ENCODE measurements around the gene TYROBP.
"Not testable (repeated sequence)": the region's sequence is repeated elsewhere in the genome, so short reads cannot be mapped to it uniquely, and the experiment has no call there.

TYROBP gene

DNA sequence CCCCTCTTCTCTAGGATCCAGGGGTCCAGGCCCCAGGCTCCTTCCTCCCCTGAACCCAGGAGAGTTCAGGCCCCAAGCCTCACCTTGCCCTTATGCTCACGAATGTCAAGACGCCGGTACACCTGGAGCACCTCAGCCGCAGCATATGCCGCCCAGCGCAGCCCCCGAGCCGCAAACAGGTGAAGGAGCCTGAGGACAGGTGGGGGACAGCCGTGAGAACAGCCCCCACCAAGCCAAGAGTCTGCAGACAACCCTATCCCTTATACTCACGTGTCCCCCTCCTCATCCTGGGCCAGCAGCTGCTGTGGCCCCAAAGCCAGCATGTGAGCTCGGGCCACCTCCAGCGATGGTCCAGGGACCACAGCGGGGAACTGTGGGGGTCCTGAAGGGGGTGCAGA lies 11.5 kb downstream of the TYROBP start:
- Histone ChIP-seq H3K9ac (ENCODE audit: low read length) (no peak overlapping the region), H3K4me1 (ENCODE audit: control insufficient read depth, insufficient read depth, low read length) (peaks cover 17% of the 10 kb centered on the region), H3K9me3 (ENCODE audit: control insufficient read depth, low read length) (no peaks in the 10 kb centered on the region), H3K27me3 (replicated peaks; ENCODE audit: control insufficient read depth, insufficient read depth, low read length) (no peaks in the 10 kb centered on the region), H3K4me3 (ENCODE audit: low read length) (no peak overlapping the region), H3K36me3 (ENCODE audit: control insufficient read depth, insufficient read depth, low read length, severe bottlenecking) (peaks cover 40% of the 10 kb centered on the region)
- no peak for DNase-seq (ENCODE audit: low read depth)

DNA sequence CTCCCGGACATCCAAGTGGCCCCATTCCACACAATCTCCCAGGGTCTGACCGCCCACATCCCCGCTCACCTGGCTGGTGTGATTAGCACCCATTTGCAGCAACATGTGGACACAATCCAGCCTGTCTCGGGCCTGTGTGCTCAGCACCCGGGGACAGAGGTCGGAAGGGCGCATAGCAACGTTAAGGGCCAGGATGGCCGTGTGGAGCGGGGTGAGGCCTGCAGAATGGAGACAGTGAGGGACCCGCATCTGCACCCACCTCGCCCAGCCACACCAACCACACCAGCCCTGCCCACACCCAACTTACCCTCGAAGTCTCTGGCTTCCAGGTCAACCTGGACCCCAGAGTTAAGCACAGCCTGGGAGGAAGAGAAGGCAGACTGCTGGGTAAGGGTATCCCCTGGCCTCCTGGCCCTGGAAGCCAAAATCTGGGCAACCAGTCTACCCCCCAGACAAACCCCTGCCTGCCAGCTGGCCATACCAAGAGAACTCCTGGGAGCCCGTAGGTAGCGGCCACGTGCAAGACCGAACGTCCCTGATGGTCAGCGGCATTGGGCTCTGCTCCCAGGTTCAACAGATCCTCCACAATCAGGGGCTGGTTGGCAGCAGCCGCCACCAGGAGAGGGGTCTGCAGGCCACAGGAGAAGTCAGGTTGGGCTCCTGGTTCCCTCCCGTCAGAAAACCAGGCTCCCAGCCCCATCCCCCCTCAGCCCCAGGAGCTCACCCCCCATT lies 12.0 kb downstream of the TYROBP start:
- peaks cover 40% of the 10 kb centered on the region for H3K36me3 ChIP-seq (ENCODE audit: control insufficient read depth, insufficient read depth, low read length, severe bottlenecking)
- no peaks in the 10 kb centered on the region for H3K9me3 ChIP-seq (ENCODE audit: control insufficient read depth, low read length)
- no peak overlapping the region for H3K9ac ChIP-seq (ENCODE audit: low read length)
- no peak for DNase-seq (ENCODE audit: low read depth)
- H3K4me3 ChIP-seq (ENCODE audit: low read length) = no peak overlapping the region
- no peaks in the 10 kb centered on the region for H3K27me3 ChIP-seq (replicated peaks; ENCODE audit: control insufficient read depth, insufficient read depth, low read length)
- peaks cover 11% of the 10 kb centered on the region for H3K4me1 ChIP-seq (ENCODE audit: control insufficient read depth, insufficient read depth, low read length)

DNA sequence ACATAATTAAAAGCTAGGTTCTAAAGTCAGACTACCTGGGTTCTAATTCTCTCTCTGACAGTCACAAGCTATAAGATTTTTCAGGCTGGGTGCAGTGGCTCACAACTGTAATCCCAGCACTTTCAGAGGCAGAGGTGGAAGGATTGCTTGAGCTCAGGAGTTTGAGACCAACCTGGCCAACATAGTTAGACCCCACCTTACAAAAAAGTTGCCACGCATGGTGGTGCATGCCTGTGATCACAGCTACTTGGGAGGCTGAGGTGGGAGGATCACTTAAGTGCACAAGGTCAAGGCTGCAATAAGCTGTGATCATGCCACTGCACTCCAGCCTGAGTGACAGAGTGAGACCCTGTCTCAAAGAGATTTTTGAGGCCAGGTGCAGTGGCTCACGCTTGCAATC lies 13.8 kb downstream of the TYROBP start:
- no peak overlapping the region for H3K9ac ChIP-seq (ENCODE audit: low read length)
- no peak for DNase-seq (ENCODE audit: low read depth)
- peaks cover 8% of the 10 kb centered on the region for H3K4me1 ChIP-seq (ENCODE audit: control insufficient read depth, insufficient read depth, low read length)
- no peaks in the 10 kb centered on the region for H3K27me3 ChIP-seq (replicated peaks; ENCODE audit: control insufficient read depth, insufficient read depth, low read length)
- peaks cover 51% of the 10 kb centered on the region for H3K36me3 ChIP-seq (ENCODE audit: control insufficient read depth, insufficient read depth, low read length, severe bottlenecking)
- no peak overlapping the region for H3K4me3 ChIP-seq (ENCODE audit: low read length)
- H3K9me3 ChIP-seq (ENCODE audit: control insufficient read depth, low read length) = no peaks in the 10 kb centered on the region

DNA sequence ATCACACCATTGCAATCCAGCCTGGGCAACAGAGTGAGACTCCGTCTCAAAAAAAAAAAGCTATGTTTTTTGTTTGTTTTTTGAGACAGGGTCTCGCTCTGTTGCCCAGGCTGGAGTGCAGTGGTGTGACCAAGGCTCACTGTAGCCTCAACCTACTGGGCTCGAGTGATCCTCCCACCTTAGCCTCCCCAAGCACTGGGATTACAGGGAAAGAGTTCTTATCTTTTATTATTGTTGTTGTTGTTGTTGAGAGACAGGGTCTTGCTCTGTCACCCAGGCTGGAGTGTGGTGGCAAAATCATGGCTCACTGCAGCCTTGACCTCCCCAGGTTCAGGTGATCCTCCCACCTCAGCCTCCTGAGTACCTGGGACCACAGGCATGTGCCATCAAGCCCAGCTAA lies 16.3 kb downstream of the TYROBP start:
- H3K36me3 ChIP-seq (ENCODE audit: control insufficient read depth, insufficient read depth, low read length, severe bottlenecking) = peaks cover 62% of the 10 kb centered on the region
- not testable (repeated sequence) for H3K9ac ChIP-seq (ENCODE audit: low read length); H3K4me1 ChIP-seq (ENCODE audit: control insufficient read depth, insufficient read depth, low read length); H3K27me3 ChIP-seq (replicated peaks; ENCODE audit: control insufficient read depth, insufficient read depth, low read length); H3K9me3 ChIP-seq (ENCODE audit: control insufficient read depth, low read length); DNase-seq (ENCODE audit: low read depth); H3K4me3 ChIP-seq (ENCODE audit: low read length)

DNA sequence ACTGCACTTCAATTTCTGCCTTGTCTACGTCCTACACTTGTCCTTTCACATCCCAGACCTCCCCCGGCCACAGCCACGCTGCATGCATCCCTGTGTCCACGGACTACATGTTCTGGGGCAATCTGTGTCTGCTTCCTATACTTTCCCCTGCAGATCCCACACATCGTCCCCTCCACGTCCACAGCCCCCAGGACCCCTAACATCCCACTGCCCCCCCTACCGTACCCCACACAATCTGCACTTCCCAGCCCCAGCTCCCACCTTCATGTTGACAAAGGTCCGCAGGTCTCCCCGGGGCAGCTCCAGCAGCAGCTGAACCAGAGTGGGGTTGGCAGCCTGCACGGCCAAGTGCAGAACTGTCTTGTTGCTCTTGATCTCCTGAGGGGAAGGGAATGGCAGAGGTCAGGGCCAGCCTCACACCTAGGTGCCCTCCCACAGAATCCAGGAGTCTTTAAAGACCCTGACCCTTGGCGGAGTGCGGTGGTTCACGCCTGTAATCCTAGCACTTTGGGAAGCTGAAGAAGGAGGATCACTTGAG lies 17.9 kb downstream of the TYROBP start:
- no peak for DNase-seq (ENCODE audit: low read depth)
- peaks cover 47% of the 10 kb centered on the region for H3K36me3 ChIP-seq (ENCODE audit: control insufficient read depth, insufficient read depth, low read length, severe bottlenecking)
- H3K9me3 ChIP-seq (ENCODE audit: control insufficient read depth, low read length) = no peaks in the 10 kb centered on the region
- no peak overlapping the region for H3K9ac ChIP-seq (ENCODE audit: low read length)
- no peaks in the 10 kb centered on the region for H3K27me3 ChIP-seq (replicated peaks; ENCODE audit: control insufficient read depth, insufficient read depth, low read length)
- no peak overlapping the region for H3K4me3 ChIP-seq (ENCODE audit: low read length)
- no peaks in the 10 kb centered on the region for H3K4me1 ChIP-seq (ENCODE audit: control insufficient read depth, insufficient read depth, low read length)

DNA sequence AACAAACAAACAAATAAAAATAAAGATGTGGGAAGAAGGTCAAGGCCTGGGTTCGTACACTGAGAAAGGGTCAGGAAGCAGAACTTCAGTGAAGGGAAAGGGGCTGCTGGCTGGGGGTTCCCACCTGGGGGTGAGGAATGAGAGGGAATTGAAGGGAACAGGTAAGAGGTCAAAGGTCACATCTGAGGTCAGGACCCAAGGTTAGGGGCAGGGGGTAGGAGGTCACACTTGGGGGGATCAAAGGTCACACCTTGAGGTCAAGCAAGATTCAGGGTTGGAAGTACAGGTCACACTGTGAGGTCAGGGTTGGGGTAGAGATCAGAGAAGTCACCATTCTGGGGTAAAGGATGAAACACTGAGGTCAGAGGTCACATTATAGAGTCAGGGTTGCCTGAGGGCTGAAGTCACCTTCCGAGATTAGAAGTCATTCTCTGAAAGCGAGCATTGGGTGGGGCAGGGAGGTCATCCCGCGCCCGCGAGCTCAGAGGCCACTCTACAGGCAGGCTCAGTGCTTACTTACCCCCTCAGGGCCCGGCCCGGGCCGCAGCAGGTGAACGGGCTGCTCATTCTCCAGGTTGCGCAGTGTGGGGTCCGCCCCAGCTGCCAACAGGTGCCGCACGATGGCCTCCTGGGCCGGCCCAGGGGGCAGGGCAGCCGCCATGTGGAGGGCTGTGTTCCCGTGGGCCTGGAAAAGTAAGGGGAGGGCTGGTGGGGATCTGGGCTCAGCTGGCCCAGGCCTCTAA lies 18.6 kb downstream of the TYROBP start:
- peaks cover 43% of the 10 kb centered on the region for H3K36me3 ChIP-seq (ENCODE audit: control insufficient read depth, insufficient read depth, low read length, severe bottlenecking)
- no peaks in the 10 kb centered on the region for H3K9me3 ChIP-seq (ENCODE audit: control insufficient read depth, low read length)
- H3K4me3 ChIP-seq (ENCODE audit: low read length) = no peak overlapping the region
- no peaks in the 10 kb centered on the region for H3K4me1 ChIP-seq (ENCODE audit: control insufficient read depth, insufficient read depth, low read length)
- no peak overlapping the region for H3K9ac ChIP-seq (ENCODE audit: low read length)
- no peaks in the 10 kb centered on the region for H3K27me3 ChIP-seq (replicated peaks; ENCODE audit: control insufficient read depth, insufficient read depth, low read length)
- DNase-seq (ENCODE audit: low read depth) = no peak

DNA sequence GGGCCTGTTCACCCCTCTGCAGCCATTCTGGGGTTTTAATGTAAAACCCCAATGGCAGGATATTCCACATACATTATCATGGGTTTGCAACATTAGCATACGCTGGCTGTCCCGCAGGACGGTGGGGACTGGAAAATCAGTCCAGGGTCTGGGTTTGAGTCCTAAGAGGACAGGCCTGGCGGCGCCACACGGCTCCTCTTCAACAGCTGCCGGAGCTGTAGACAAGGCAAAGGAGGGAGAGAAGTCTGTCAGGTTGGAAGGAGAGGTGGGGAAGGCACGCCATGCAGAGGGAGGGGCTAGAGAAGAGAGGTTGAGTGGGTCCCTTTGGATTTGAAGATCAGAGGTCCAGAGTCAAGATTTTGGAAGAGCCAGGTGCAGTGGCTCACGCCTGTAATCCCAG lies 19.7 kb downstream of the TYROBP start:
- DNase-seq (ENCODE audit: low read depth) = no peak
- H3K36me3 ChIP-seq (ENCODE audit: control insufficient read depth, insufficient read depth, low read length, severe bottlenecking) = peaks cover 38% of the 10 kb centered on the region
- no peak overlapping the region for H3K9ac ChIP-seq (ENCODE audit: low read length)

DNA sequence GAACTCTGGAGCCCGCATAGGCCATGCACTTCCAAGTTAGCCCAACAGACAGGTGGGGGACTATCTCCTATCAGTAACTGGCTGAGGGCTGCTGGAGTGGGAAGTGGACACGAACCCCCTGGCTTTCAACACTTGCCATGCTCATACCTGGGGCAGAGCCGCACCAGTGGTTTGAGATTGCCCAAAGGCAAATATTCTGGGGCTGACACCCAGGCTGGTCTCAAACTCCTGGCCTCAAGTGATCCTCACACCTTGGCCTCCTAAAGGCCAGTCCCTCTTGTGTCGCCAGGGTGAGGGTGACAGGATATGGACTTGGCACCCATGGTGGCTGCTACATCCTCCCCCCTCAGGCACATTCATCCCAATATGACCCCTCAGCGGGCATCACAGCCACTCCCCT lies 20.9 kb downstream of the TYROBP start:
- no peak for DNase-seq (ENCODE audit: low read depth)
- Histone ChIP-seq H3K9me3 (ENCODE audit: control insufficient read depth, low read length) (no peaks in the 10 kb centered on the region), H3K36me3 (ENCODE audit: control insufficient read depth, insufficient read depth, low read length, severe bottlenecking) (peaks cover 28% of the 10 kb centered on the region), H3K4me1 (ENCODE audit: control insufficient read depth, insufficient read depth, low read length) (no peaks in the 10 kb centered on the region), H3K27me3 (replicated peaks; ENCODE audit: control insufficient read depth, insufficient read depth, low read length) (no peaks in the 10 kb centered on the region), H3K4me3 (ENCODE audit: low read length) (no peak overlapping the region), H3K9ac (ENCODE audit: low read length) (no peak overlapping the region)

More for the DNA sequence above, 19.7 kb downstream of the TYROBP start:
- no peak overlapping the region for H3K4me3 ChIP-seq (ENCODE audit: low read length)
- no peaks in the 10 kb centered on the region for H3K27me3 ChIP-seq (replicated peaks; ENCODE audit: control insufficient read depth, insufficient read depth, low read length)
- no peaks in the 10 kb centered on the region for H3K4me1 ChIP-seq (ENCODE audit: control insufficient read depth, insufficient read depth, low read length)
- H3K9me3 ChIP-seq (ENCODE audit: control insufficient read depth, low read length) = no peaks in the 10 kb centered on the region

DNA sequence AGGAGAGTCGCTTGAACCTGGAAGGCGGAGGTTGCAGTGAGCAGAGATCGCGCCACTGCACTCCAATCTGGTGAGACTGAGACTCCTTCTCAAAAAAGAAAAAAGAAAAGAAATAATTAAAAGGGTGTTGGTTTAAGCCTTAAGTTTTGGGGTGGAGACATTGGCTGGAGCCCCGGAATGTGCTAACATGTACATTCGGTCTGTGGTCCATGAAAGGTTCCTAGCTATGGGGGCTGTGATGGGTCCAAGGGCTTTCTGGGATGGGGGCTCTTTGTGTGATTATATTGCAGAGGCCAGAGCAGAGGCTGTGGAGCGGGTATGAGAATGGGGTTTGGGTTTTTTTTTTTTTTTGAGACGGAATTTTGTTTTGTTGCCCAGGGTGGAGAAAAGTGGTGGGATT lies 22.2 kb downstream of the TYROBP start:
- Histone ChIP-seq H3K9ac (ENCODE audit: low read length) (no peak overlapping the region), H3K4me1 (ENCODE audit: control insufficient read depth, insufficient read depth, low read length) (no peaks in the 10 kb centered on the region), H3K4me3 (ENCODE audit: low read length) (no peak overlapping the region), H3K9me3 (ENCODE audit: control insufficient read depth, low read length) (no peaks in the 10 kb centered on the region), H3K27me3 (replicated peaks; ENCODE audit: control insufficient read depth, insufficient read depth, low read length) (no peaks in the 10 kb centered on the region), H3K36me3 (ENCODE audit: control insufficient read depth, insufficient read depth, low read length, severe bottlenecking) (peaks cover 28% of the 10 kb centered on the region)
- no peak for DNase-seq (ENCODE audit: low read depth)

DNA sequence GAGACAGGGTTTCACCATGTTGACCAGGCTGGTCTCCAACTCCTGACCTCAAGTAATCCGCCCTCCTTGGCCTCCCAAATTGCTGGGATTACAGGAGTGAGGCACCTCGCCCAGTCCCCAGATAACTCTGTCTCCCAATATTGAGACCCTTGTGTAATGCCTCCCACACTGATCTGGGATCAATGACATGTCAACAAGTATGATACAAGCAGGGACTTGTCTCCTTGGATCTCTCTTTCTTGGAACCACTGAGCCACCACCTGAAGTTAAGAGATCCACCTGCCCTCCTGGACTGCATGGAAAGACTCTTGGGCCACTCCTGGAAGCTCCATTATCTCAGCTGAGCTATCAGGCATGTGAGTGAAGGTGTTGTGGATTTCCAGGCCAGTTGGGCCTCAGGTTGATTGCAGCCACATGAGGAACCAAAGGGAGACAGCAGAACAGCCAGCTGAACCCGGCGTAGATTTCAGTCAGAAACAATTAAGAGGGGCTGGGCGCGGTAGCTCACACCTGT lies 22.8 kb downstream of the TYROBP start:
- Histone ChIP-seq H3K36me3 (ENCODE audit: control insufficient read depth, insufficient read depth, low read length, severe bottlenecking) (peaks cover 26% of the 10 kb centered on the region), H3K4me3 (ENCODE audit: low read length) (no peak overlapping the region), H3K9me3 (ENCODE audit: control insufficient read depth, low read length) (no peaks in the 10 kb centered on the region), H3K27me3 (replicated peaks; ENCODE audit: control insufficient read depth, insufficient read depth, low read length) (no peaks in the 10 kb centered on the region), H3K9ac (ENCODE audit: low read length) (no peak overlapping the region), H3K4me1 (ENCODE audit: control insufficient read depth, insufficient read depth, low read length) (no peaks in the 10 kb centered on the region)
- no peak for DNase-seq (ENCODE audit: low read depth)

DNA sequence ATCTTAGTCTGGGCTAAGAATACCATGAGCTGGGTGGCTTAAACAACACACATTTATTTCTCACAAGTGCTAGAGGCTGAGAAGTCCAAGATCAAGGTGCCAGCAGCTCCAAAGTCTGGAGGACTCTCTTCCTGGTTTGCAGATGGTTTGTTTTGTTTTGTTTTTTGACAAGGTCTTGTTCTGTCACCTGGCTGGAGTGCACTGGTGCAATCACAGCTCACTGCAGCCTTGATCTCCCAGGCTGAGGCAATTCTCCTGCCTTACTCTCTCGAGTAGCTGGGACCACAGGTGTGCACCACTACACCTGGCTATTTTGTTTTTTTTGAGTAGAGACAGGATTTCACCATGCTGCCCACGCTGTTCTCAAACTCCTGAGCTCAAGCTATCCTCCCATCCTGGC lies 24.2 kb downstream of the TYROBP start:
- Histone ChIP-seq H3K4me3 (ENCODE audit: low read length) (no peak overlapping the region), H3K36me3 (ENCODE audit: control insufficient read depth, insufficient read depth, low read length, severe bottlenecking) (peaks cover 12% of the 10 kb centered on the region), H3K9ac (ENCODE audit: low read length) (no peak overlapping the region), H3K4me1 (ENCODE audit: control insufficient read depth, insufficient read depth, low read length) (peaks cover 3% of the 10 kb centered on the region), H3K27me3 (replicated peaks; ENCODE audit: control insufficient read depth, insufficient read depth, low read length) (no peaks in the 10 kb centered on the region), H3K9me3 (ENCODE audit: control insufficient read depth, low read length) (no peaks in the 10 kb centered on the region)
- DNase-seq (ENCODE audit: low read depth) = no peak
